ENCODE results near the gene FGD6. TPM values are rescaled to one million over a fixed set of nuclear protein-coding genes. Genes with fewer than 3 reads are reported as not detected.

FGD6 gene
- total RNA-seq, 4 donors from 2014 or later = 25.8 to 46.5 (median 36.3) TPM

- ATAC-seq = no peak
- Histone ChIP-seq H3K9me3 (no peaks in the 10 kb centered on the region), H3K27ac (peak overlapping the region in 2 of 4 donors; percentile 96 to 97), H3K36me3 (peaks cover 0 to 13% of the 10 kb centered on the region in 2 donors), H3K27me3 (no peaks in the 10 kb centered on the region), H3K4me1 (peaks cover 0 to 69% (median 0%) of the 10 kb centered on the region in 3 donors), H3K4me3 (no peak overlapping the region)
- TF ChIP-seq EP300 (IDR thresholded peaks at IDR 0.05) (no peak), POLR2AphosphoS5 (IDR thresholded peaks at IDR 0.05) (no peak), POLR2A (IDR thresholded peaks at IDR 0.05) (no peak)
- TF ChIP-seq, protein P1, sequence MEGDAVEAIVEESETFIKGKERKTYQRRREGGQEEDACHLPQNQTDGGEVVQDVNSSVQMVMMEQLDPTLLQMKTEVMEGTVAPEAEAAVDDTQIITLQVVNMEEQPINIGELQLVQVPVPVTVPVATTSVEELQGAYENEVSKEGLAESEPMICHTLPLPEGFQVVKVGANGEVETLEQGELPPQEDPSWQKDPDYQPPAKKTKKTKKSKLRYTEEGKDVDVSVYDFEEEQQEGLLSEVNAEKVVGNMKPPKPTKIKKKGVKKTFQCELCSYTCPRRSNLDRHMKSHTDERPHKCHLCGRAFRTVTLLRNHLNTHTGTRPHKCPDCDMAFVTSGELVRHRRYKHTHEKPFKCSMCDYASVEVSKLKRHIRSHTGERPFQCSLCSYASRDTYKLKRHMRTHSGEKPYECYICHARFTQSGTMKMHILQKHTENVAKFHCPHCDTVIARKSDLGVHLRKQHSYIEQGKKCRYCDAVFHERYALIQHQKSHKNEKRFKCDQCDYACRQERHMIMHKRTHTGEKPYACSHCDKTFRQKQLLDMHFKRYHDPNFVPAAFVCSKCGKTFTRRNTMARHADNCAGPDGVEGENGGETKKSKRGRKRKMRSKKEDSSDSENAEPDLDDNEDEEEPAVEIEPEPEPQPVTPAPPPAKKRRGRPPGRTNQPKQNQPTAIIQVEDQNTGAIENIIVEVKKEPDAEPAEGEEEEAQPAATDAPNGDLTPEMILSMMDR (IDR thresholded peaks at IDR 0.05) = no peak
These were observed 3.5 kb upstream of the FGD6 start for GRCh38 chr12:95220726-95221125.

- no peaks in the 10 kb centered on the region for H3K27me3 ChIP-seq
- no peak for ATAC-seq
- 75 to 100% methylated on average over 4 of the region's 4 CpGs for WGBS, 2 donors (ENCODE audit: low coverage in 1 of 2)
- H3K4me1 ChIP-seq = peaks cover 0 to 72% (median 0%) of the 10 kb centered on the region in 3 donors
- no peak overlapping the region for H3K4me3 ChIP-seq
- peak overlapping the region in 2 of 4 donors; percentile 96 to 97 for H3K27ac ChIP-seq
- H3K9me3 ChIP-seq = no peaks in the 10 kb centered on the region
- TF ChIP-seq POLR2A (IDR thresholded peaks at IDR 0.05) = no peak
- TF ChIP-seq EP300 (IDR thresholded peaks at IDR 0.05) = no peak
- TF ChIP-seq, protein P1 (IDR thresholded peaks at IDR 0.05) = no peak
- TF ChIP-seq POLR2AphosphoS5 (IDR thresholded peaks at IDR 0.05) = no peak
- peaks cover 0 to 10% of the 10 kb centered on the region in 2 donors for H3K36me3 ChIP-seq
These were observed 2.9 kb upstream of the FGD6 start for GRCh38 chr12:95220190-95220589.

DNA sequence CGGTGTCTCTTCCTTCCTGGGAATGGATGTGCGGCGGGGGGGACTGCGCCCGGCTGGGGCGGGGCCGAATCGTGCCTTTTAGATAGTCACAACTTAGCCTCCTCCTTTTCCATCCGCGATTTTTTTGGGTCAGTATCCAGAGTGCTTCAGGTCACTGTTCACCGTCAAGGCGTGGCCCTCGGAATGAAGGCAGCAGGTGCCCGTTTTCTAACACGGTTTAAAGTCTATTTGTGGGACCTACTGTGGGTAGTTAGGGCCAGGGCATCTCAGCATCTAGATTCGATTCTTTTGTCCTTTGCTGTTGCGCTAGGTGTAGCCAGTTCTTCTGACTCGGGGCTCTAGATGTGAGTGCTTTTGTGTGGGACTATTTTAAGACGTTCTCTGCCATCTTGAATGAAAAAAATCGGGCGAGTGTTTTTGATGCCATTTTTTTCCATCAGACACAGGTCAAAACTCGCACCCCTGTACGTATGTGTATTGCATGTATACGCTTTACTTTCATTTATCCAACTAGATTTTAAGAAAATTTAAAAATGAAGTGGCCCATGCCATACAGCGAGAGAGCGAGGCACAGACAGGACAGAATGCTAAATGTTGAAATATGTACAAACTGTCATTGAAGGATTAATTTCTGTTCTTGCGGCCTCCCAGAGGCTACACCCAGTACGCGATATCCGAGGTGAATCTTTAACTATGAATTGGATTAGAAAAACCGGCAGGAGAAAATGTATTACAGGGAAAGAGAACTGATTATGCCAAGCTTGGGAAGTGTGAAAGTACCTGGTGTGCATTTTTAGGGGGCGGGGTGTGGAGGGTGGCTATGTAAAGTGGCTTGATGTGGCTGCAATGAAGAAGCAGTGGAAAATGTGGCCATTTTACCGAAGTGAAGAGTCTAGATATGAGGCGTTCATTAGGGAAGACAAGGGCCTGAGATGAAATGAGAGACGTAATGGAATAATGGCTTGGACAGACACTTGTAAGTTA is 1.2 kb upstream of the FGD6 start:
- peak overlapping the region; percentile 82 to 97 (median 95) for H3K27ac ChIP-seq
- TF ChIP-seq POLR2A (IDR thresholded peaks at IDR 0.05) = no peak
- no peak for TF ChIP-seq EP300 (IDR thresholded peaks at IDR 0.05)
- TF ChIP-seq POLR2AphosphoS5 (IDR thresholded peaks at IDR 0.05) = no peak
- TF ChIP-seq, protein P1 (IDR thresholded peaks at IDR 0.05) = no peak
- no peaks in the 10 kb centered on the region for H3K36me3 ChIP-seq
- H3K27me3 ChIP-seq = no peaks in the 10 kb centered on the region
- peaks cover 0 to 74% (median 0%) of the 10 kb centered on the region in 3 donors for H3K4me1 ChIP-seq
- H3K4me3 ChIP-seq = peak overlapping the region; percentile 55 to 78
- 1 to 3% methylated on average over 15 to 22 of the region's 35 CpGs for WGBS, 2 donors (ENCODE audit: low coverage in 1 of 2)
- no peak for ATAC-seq
- H3K9me3 ChIP-seq = no peaks in the 10 kb centered on the region

DNA sequence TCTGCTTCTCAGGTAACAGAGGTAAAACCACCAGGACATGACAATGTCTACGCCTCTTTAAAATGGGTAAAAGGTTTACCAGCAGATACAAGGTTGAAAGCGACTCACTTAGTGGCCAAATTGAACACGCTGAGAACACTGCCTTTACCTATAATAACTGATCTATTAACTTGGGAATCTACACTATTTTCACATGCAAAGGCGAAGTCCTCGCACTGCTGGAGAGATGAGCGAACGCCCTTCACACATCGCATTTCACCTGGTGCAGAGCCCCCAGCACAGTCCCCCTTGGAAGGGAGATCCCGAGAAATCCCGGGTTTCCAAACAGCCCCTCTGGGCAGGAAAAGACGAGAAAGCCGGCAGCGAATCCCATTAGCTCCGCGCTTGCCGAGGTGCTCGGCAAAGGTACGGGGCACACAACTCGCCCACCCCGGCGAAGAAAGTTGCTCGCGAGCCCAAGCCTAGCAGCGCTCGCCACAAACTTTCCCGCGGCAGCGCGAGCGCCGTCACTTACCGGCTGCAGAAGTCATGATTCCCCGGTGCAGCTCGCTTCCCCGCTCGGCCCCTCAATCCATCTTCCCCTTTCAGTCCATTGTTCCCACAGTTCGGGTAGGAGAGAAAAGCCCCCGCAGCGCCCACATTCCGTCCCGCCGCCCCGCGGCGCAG is 423 bp downstream of the FGD6 start:
- WGBS, 2 donors (ENCODE audit: low coverage in 1 of 2) = 0 to 3% methylated on average over 5 to 12 of the region's 45 CpGs
- no peaks in the 10 kb centered on the region for H3K27me3 ChIP-seq
- H3K36me3 ChIP-seq = no peaks in the 10 kb centered on the region
- H3K27ac ChIP-seq = peak overlapping the region; percentile 32 to 97 (median 95)
- no peak for TF ChIP-seq EP300 (IDR thresholded peaks at IDR 0.05)
- TF ChIP-seq POLR2A (IDR thresholded peaks at IDR 0.05) = peak in 1 of 2 donors; percentile 74
- H3K4me3 ChIP-seq = peak overlapping the region; percentile 41 to 78
- peak; percentile 31 for ATAC-seq
- no peaks in the 10 kb centered on the region for H3K9me3 ChIP-seq
- peaks cover 0 to 62% (median 0%) of the 10 kb centered on the region in 3 donors for H3K4me1 ChIP-seq

- TF ChIP-seq, protein P1 (IDR thresholded peaks at IDR 0.05) = no peak
- TF ChIP-seq POLR2AphosphoS5 (IDR thresholded peaks at IDR 0.05) (no peak), POLR2A (IDR thresholded peaks at IDR 0.05) (no peak), EP300 (IDR thresholded peaks at IDR 0.05) (no peak)
- Histone ChIP-seq H3K27ac (peak overlapping the region in 3 of 4 donors; percentile 44 to 97 (median 96)), H3K4me3 (peak overlapping the region; percentile 41 to 78), H3K36me3 (no peaks in the 10 kb centered on the region), H3K4me1 (peaks cover 0 to 53% (median 0%) of the 10 kb centered on the region in 3 donors), H3K9me3 (no peaks in the 10 kb centered on the region), H3K27me3 (no peaks in the 10 kb centered on the region)
- ATAC-seq = no peak
- 14 to 15% methylated on average over 1 of the region's 1 CpG for WGBS, 2 donors (ENCODE audit: low coverage in 1 of 2)
These were observed 1.3 kb downstream of the FGD6 start for GRCh38 chr12:95215949-95216348.

Measured in gastroesophageal sphincter (tissue), 4 donors.